HEK293T (cell line): Measurements from ENCODE around the gene SOWAHD.
"Not testable (repeated sequence)": the region's sequence is repeated elsewhere in the genome, so short reads cannot be mapped to it uniquely, and the experiment has no call there.

Experiments
- CTCF ChIA-PET: fragments of 350-600 bp; formaldehyde crosslinking; extraction: SDS; loops from one replicate; lab custom pipeline; 2021; ENCODE audit warnings: antibody characterized with exemption, inconsistent platforms; lab: Yijun Ruan, JAX
- POLR2A ChIA-PET: fragments of 350-600 bp; formaldehyde crosslinking; extraction: SDS; loops from one replicate; lab custom pipeline; 2020; ENCODE audit warnings: antibody characterized with exemption, inconsistent platforms; lab: Yijun Ruan, JAX
- DNase-seq: peaks from one replicate; pipeline ENCODE4 v3.0.0; 2012; ENCODE audit warnings: mixed read lengths; ENCODE audit errors: extremely low spot score
- ARNT ChIP-seq: fragments of 450-650 bp; IDR thresholded peaks from 2 replicates; pipeline ENCODE4 v1.6.1; 2017; ENCODE audit warnings: mild to moderate bottlenecking
- BHLHE40 ChIP-seq: fragments of 450-650 bp; IDR thresholded peaks from 2 replicates; pipeline ENCODE4 v1.6.1; 2016; ENCODE audit warnings: mild to moderate bottlenecking, moderate library complexity, borderline replicate concordance
- CTBP1 ChIP-seq: fragments of 450-650 bp; IDR thresholded peaks from 2 replicates; pipeline ENCODE4 v1.6.1; 2016; ENCODE audit warnings: borderline replicate concordance
- ELF4 ChIP-seq: fragments of 450-650 bp; IDR thresholded peaks from 2 replicates; pipeline ENCODE4 v1.6.1; 2017; ENCODE audit warnings: antibody characterized with exemption
- FOXA1 ChIP-seq: fragments of 450-650 bp; IDR thresholded peaks from 2 replicates; pipeline ENCODE4 v1.6.1; 2016; ENCODE audit warnings: mild to moderate bottlenecking
- FOXK2 ChIP-seq: fragments of 450-650 bp; IDR thresholded peaks from 2 replicates; pipeline ENCODE4 v1.6.1; 2016; ENCODE audit warnings: mild to moderate bottlenecking
- FOXM1 ChIP-seq: fragments of 450-650 bp; IDR thresholded peaks from 2 replicates; pipeline ENCODE4 v1.6.1; 2017; ENCODE audit warnings: mild to moderate bottlenecking, borderline replicate concordance
- HDGF ChIP-seq: fragments of 450-650 bp; IDR thresholded peaks from 2 replicates; pipeline ENCODE4 v1.6.1; 2017; ENCODE audit warnings: antibody characterized with exemption, borderline replicate concordance
- L3MBTL2 ChIP-seq: fragments of 450-650 bp; conservative IDR thresholded peaks from 2 replicates; pipeline ENCODE4 v1.6.1; 2016; ENCODE audit warnings: mild to moderate bottlenecking
- LEF1 ChIP-seq: fragments of 450-650 bp; IDR thresholded peaks from 2 replicates; pipeline ENCODE4 v1.6.1; 2017; ENCODE audit warnings: mild to moderate bottlenecking, borderline replicate concordance
- NFRKB ChIP-seq: fragments of 450-650 bp; IDR thresholded peaks from 2 replicates; pipeline ENCODE4 v1.6.1; 2016; ENCODE audit warnings: mild to moderate bottlenecking, moderate library complexity
- SP1 ChIP-seq: fragments of 450-650 bp; IDR thresholded peaks from 2 replicates; pipeline ENCODE4 v1.6.1; 2017
- SUZ12 ChIP-seq: fragments of 450-650 bp; IDR thresholded peaks from 2 replicates; pipeline ENCODE4 v1.6.1; 2016; ENCODE audit warnings: mild to moderate bottlenecking
- TARDBP ChIP-seq: fragments of 450-650 bp; IDR thresholded peaks from 2 replicates; pipeline ENCODE4 v1.6.1; 2016
- ZNF384 ChIP-seq: fragments of 450-650 bp; IDR thresholded peaks from 2 replicates; pipeline ENCODE4 v1.6.1; 2016
- TF ChIP-seq, protein P1 (sequence below): fragments of 450-650 bp; IDR thresholded peaks from 2 replicates; pipeline ENCODE4 v1.6.1; 2016

Gene SOWAHD

DNA sequence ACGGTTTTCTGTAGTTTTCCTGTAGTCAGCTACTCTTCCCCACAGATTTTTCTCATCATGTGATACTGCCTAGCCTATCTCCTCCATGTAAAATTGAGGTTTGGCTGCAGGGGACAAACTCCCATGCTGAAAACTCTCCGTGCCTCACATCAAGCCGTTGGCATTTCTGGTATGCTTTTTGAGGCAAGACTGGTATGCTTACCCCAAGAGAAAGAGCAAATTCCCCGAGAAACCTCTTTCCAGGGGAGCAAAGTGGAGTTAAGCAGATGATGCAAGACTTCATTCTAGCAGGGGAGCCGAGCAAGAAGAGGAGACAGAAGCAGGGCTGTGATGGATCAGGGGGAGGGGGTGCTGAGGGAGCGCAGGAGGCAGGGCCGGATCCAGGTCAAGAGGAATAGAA is 4.8 kb downstream of the SOWAHD start:
- no peak for TF ChIP-seq FOXA1
- TF ChIP-seq SUZ12, result no peak
- TF ChIP-seq, protein P1, sequence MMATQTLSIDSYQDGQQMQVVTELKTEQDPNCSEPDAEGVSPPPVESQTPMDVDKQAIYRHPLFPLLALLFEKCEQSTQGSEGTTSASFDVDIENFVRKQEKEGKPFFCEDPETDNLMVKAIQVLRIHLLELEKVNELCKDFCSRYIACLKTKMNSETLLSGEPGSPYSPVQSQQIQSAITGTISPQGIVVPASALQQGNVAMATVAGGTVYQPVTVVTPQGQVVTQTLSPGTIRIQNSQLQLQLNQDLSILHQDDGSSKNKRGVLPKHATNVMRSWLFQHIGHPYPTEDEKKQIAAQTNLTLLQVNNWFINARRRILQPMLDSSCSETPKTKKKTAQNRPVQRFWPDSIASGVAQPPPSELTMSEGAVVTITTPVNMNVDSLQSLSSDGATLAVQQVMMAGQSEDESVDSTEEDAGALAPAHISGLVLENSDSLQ, result no peak
- no peak for TF ChIP-seq SP1
- TF ChIP-seq ARNT, result no peak
- TF ChIP-seq ELF4, result no peak
- no peak for TF ChIP-seq L3MBTL2
- TF ChIP-seq NFRKB, result no peak
- no peak for TF ChIP-seq CTBP1
- ChIA-PET CTCF (interaction anchor here (0.6 kb wide), 1 partner anchor 20 kb away, joined by 4 read pairs; no protein-coding TSS in a partner anchor), POLR2A (no interaction called here)
- no peak for DNase-seq

DNA sequence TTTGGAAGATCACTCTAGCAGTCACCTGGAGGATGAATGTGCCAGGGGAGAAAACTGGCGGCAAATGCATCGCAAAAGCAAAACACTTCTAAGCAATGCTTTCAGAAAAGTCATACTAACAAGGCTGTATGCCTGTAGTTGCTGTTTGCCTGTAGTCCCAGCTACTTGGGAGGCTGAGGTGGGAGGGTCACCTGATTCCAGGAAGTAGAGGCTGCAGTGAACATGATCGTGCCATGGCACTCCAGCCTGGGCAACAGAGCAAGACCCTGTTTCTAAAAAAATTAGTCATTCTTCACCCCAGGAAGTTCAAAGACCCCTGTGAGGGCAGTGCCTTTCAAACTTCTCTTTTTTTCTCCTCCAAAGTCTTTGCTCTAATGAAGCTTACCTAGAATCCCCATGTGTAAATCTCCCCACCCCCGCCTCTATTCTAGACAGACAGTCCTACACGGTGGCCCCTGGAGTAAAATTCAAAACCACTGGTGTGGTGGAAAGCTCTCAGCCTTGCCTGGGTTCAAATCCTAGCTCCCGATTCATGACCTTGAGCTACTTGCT is 5.5 kb downstream of the SOWAHD start:
- CTCF ChIA-PET, result no interaction called here
- no peak for TF ChIP-seq SP1
- POLR2A ChIA-PET, result interaction anchor here (1.5 kb wide), 1 partner anchor 28 kb away, joined by 3 read pairs; the partner anchor contains the start of gene RPL39
- no peak for DNase-seq

DNA sequence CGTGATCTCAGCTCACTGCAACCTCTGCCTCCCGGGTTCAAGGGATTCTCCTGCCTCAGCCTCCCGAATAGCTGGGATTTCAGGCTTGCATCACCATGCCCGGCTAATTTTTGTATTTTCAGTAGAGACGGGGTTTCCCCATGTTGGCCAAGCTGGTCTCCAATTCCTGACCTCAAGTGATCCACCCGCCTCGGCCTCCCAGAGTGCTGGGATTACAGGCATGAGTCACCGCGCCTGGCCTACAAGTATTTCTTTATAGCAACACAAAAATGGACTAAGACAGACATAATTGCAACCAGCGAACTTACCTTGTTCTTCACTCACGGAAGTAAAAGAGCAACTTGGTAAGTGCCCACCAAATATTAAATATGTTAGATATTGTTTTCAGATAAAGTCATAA is 10.0 kb downstream of the SOWAHD start:
- POLR2A ChIA-PET, DNase-seq, CTCF ChIA-PET: not testable (repeated sequence)

DNA sequence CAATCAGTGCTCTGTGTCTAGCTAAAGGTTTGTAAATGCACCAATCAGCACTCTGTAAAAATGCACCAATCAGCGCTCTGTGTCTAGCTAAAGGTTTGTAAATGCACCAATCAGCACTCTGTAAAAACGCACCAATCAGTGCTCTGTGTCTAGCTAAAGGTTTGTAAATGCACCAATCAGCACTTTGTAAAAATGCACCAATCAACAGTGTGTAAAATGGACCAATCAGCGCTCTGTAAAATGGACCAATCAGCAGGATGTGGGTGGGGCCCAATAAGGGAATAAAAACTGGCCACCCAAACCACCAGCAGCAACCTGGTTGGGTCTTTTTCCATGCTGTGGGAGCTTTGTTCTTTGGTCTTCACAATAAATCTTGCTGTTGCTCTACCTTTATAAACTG is 11.0 kb downstream of the SOWAHD start:
- CTCF ChIA-PET, DNase-seq: not testable (repeated sequence)
- POLR2A ChIA-PET, result interaction anchor here (1.4 kb wide), 1 partner anchor 22 kb away, joined by 3 read pairs; the partner anchor contains the start of gene RPL39

DNA sequence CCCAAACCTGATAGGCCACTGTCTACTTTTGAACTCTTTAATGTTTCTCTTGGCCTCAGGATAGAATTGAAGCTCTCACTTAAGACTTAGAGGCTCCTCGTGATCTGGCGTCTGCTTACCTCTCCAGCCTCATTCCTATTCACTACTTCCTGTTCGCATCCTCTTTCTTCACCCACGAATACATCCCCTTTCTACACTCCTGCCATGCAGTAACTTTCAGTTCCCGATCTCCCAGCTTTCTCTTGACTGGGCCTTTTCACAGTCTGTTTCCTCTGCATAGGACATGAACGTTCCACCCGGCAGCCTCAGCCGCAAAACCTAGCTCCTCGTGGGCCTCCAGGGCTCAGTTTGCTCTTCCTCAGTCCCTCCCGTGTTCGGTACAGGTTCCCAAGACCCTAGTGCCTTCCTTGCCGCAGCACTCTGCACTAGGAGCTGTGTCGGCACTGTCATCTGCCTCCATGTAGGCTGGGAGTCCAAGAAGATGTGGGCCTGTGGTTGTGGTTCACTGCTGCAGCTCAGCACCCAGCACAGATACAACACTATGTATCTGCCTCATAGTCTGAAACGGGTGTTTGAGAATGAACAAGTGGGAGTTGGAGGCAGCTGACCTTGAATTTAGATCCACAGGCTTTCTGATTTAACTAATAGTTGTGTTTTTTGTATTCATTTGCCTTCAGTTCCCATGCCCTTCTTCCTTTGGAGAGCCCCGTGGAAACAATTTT is 17.3 kb downstream of the SOWAHD start:
- CTCF ChIA-PET, result interaction anchor here (0.7 to 1.5 kb wide), 3 partner anchors 13 to 31 kb away, joined by 3 read pairs; partner anchors contain the start of gene SOWAHD
- no peak for TF ChIP-seq FOXM1
- TF ChIP-seq FOXA1, result no peak
- no peak for TF ChIP-seq BHLHE40
- no peak for TF ChIP-seq TARDBP
- no peak for TF ChIP-seq HDGF
- no peak for DNase-seq
- POLR2A ChIA-PET, result interaction anchor here (4.2 kb wide), 1 partner anchor 16 kb away, joined by 21 read pairs; the partner anchor contains the start of gene RPL39

DNA sequence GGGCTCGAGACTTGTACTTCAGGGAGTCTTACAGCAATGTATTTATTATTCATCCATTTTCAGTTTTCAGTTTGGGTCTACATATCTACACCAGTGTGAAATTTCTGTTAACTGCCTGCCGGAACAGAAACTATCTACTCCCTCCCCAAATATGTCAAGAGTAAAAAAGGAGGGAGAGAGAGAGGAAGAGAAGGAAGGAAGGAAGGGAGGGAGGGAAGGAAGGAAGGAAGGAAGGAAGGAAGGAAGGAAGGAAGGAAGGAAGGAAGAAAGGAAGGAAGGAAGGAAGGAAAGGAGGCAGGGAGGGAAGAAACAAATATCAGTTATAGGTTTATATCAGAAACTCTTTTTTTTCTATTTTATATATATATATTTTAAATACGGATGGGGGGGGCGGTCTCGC is 20.4 kb downstream of the SOWAHD start:
- no peak for DNase-seq
- ChIA-PET POLR2A (no interaction called here), CTCF (no interaction called here)
- TF ChIP-seq HDGF (no peak), FOXM1 (no peak), CTBP1 (no peak), FOXA1 (no peak), SP1 (no peak), ELF4 (no peak), TARDBP (no peak), FOXK2 (no peak), BHLHE40 (no peak), ARNT (no peak), NFRKB (no peak), ZNF384 (no peak), L3MBTL2 (no peak), SUZ12 (no peak)
- TF ChIP-seq, protein P1, result no peak

DNA sequence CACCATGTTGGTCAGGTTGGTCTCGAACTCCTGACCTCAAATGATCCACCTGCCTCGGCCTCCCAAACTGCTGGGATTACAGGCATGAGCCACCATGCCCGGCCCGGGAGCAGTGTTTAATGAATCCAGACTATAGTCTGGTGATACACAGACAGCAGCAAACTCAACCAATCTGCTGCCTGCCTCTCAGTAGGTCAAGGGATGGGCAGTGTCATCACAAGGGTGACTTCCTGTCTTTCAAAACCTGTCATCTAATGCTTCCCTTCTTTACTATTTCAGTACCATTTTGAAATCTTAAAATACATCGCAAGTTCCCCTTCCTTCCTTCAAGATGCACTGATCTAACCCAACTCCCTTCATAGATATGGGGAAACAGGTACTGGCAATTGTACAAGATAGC is 24.6 kb downstream of the SOWAHD start:
- ChIA-PET CTCF (no interaction called here), POLR2A (interaction anchor here (3.2 kb wide), 1 partner anchor 8 kb away, joined by 22 read pairs; the partner anchor contains the start of gene RPL39)
- TF ChIP-seq BHLHE40 (no peak), NFRKB (no peak), HDGF (no peak), ELF4 (no peak), FOXM1 (no peak), LEF1 (no peak), CTBP1 (no peak), ZNF384 (no peak), TARDBP (no peak), SP1 (no peak), L3MBTL2 (no peak), SUZ12 (no peak)
- TF ChIP-seq, protein P1, result no peak
- DNase-seq, result no peak
